ENCODE measurements around the gene CSKMT. TPM values are rescaled to one million over a fixed set of nuclear protein-coding genes. Genes with fewer than 3 reads are reported as not detected.

The CSKMT gene
- total and polyA plus RNA-seq, 10 donors, result 3.0 to 59.4 (median 15.1) TPM

GRCh38 chr11:62712276-62712812, 47.2 kb downstream of the CSKMT start:
- H3K9me3 ChIP-seq, result no peaks in the 10 kb centered on the region
- peaks cover 0 to 73% (median 64%) of the 10 kb centered on the region in 6 donors for H3K36me3 ChIP-seq
- TF ChIP-seq POLR2A (IDR thresholded peaks at IDR 0.05), result no peak
- no peak for TF ChIP-seq CTCF (IDR thresholded peaks at IDR 0.05 in 8 of 11, conservative IDR thresholded peaks at IDR 0.05 in 3 of 11)
- TF ChIP-seq POLR2AphosphoS5 (IDR thresholded peaks at IDR 0.05), result no peak
- H3K27me3 ChIP-seq (replicated peaks in 1 of 7), result no peaks in the 10 kb centered on the region
- 71 to 86% (median 85%) methylated on average over 6 of the region's 6 CpGs for WGBS, 5 donors
- no peak overlapping the region for H3K4me3 ChIP-seq
- H3K27ac ChIP-seq, result peak overlapping the region in 6 of 8 donors; percentile 39 to 61 (median 48)
- peaks cover 18 to 86% (median 50%) of the 10 kb centered on the region in 6 donors for H3K4me1 ChIP-seq
- intact Hi-C loops (cut with DNase I; ENCODE audit: low total_unique reads), result no loop called here
- DNase-seq, result no peak

- H3K4me3 ChIP-seq, result no peak overlapping the region
- no peak for DNase-seq
- intact Hi-C loops (cut with DNase I; ENCODE audit: low total_unique reads), result no loop called here
- peaks cover 0 to 78% (median 69%) of the 10 kb centered on the region in 6 donors for H3K36me3 ChIP-seq
- no peaks in the 10 kb centered on the region for H3K9me3 ChIP-seq
- TF ChIP-seq POLR2A (IDR thresholded peaks at IDR 0.05) (no peak), CTCF (IDR thresholded peaks at IDR 0.05 in 8 of 11, conservative IDR thresholded peaks at IDR 0.05 in 3 of 11) (no peak), POLR2AphosphoS5 (IDR thresholded peaks at IDR 0.05) (no peak)
- peaks cover 15 to 86% (median 48%) of the 10 kb centered on the region in 6 donors for H3K4me1 ChIP-seq
- peak overlapping the region in 6 of 8 donors; percentile 39 to 61 (median 48) for H3K27ac ChIP-seq
- H3K27me3 ChIP-seq (replicated peaks in 1 of 7), result no peaks in the 10 kb centered on the region
- 57 to 67% (median 65%) methylated on average over 3 of the region's 3 CpGs for WGBS, 5 donors
Observed at GRCh38 chr11:62712861-62713260, 47.7 kb downstream of the CSKMT start.

GRCh38 chr11:62713343-62713742, 48.2 kb downstream of the CSKMT start:
- intact Hi-C loops (cut with DNase I; ENCODE audit: low total_unique reads), result no loop called here
- Histone ChIP-seq H3K4me1 (peaks cover 14 to 86% (median 43%) of the 10 kb centered on the region in 6 donors), H3K36me3 (peaks cover 0 to 83% (median 74%) of the 10 kb centered on the region in 6 donors), H3K27ac (peak overlapping the region; percentile 5 to 61 (median 46)), H3K27me3 (replicated peaks in 1 of 7) (no peaks in the 10 kb centered on the region), H3K9me3 (no peaks in the 10 kb centered on the region), H3K4me3 (no peak overlapping the region)
- DNase-seq, result no peak
- TF ChIP-seq POLR2AphosphoS5 (IDR thresholded peaks at IDR 0.05) (peak in 1 of 3 donors; percentile 20), CTCF (IDR thresholded peaks at IDR 0.05 in 8 of 11, conservative IDR thresholded peaks at IDR 0.05 in 3 of 11) (no peak)
- WGBS, 5 donors, result 83 to 89% (median 85%) methylated on average over 2 of the region's 2 CpGs

GRCh38 chr11:62715150-62716130, 50.3 kb downstream of the CSKMT start:
- intact Hi-C loops (cut with DNase I; ENCODE audit: low total_unique reads), result no loop called here
- Histone ChIP-seq H3K4me3 (no peak overlapping the region), H3K4me1 (peaks cover 2 to 87% (median 28%) of the 10 kb centered on the region in 6 donors), H3K36me3 (peaks cover 5 to 100% (median 93%) of the 10 kb centered on the region in 6 donors), H3K27me3 (replicated peaks in 1 of 7) (no peaks in the 10 kb centered on the region), H3K27ac (no peak overlapping the region), H3K9me3 (no peaks in the 10 kb centered on the region)
- TF ChIP-seq CTCF (IDR thresholded peaks at IDR 0.05 in 8 of 11, conservative IDR thresholded peaks at IDR 0.05 in 3 of 11), result no peak
- peak in 2 of 3 donors; percentile 27 to 61 for TF ChIP-seq POLR2AphosphoS5 (IDR thresholded peaks at IDR 0.05)
- DNase-seq, result no peak
- WGBS, 5 donors, result 89 to 97% (median 94%) methylated on average over 23 to 24 of the region's 24 CpGs
